ENCODE measurements around the gene FAM180A.

Gene FAM180A

DNA sequence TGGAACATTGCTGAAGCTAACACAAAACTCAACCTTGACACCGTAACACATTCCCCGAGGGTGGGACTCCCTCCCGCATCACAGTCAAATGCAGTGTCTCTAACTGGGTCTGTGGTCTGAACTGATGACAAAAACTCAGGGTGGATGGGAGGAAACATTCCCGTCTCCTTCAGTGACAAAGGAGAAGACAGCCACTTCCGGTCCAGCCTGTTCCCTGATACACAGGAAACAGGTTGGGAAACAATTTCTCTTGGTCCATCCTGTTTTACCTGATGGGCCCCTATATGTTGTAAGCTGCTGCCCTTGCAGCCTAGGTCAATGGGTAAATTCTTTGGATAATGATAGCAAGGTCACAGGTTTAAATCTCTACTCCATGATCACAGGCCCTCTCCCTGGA is 41.0 kb downstream of the FAM180A start:
- no peaks in the 10 kb centered on the region for H3K9me3 ChIP-seq (ENCODE audit: insufficient read depth, low read length)
- no peaks in the 10 kb centered on the region for H3K27me3 ChIP-seq (ENCODE audit: low read depth, low read length)
- no peaks in the 10 kb centered on the region for H3K79me2 ChIP-seq (ENCODE audit: low read length)
- H3K9ac ChIP-seq (ENCODE audit: low read length), result no peak overlapping the region
- no peak overlapping the region for H3K27ac ChIP-seq (ENCODE audit: low read length)
- no peak overlapping the region for H3K4me3 ChIP-seq (ENCODE audit: low read length)
- H2AFZ ChIP-seq (ENCODE audit: low read depth, low read length), result no peak overlapping the region
- H3K4me1 ChIP-seq (ENCODE audit: low read length), result peaks cover 8% of the 10 kb centered on the region
- no peaks in the 10 kb centered on the region for H3K36me3 ChIP-seq (replicated peaks; ENCODE audit: low read depth, low read length)
- H3K4me2 ChIP-seq (ENCODE audit: low read length), result no peak overlapping the region
- H4K20me1 ChIP-seq (ENCODE audit: insufficient read depth, low read length), result no peaks in the 10 kb centered on the region
- TF ChIP-seq, protein P1, sequence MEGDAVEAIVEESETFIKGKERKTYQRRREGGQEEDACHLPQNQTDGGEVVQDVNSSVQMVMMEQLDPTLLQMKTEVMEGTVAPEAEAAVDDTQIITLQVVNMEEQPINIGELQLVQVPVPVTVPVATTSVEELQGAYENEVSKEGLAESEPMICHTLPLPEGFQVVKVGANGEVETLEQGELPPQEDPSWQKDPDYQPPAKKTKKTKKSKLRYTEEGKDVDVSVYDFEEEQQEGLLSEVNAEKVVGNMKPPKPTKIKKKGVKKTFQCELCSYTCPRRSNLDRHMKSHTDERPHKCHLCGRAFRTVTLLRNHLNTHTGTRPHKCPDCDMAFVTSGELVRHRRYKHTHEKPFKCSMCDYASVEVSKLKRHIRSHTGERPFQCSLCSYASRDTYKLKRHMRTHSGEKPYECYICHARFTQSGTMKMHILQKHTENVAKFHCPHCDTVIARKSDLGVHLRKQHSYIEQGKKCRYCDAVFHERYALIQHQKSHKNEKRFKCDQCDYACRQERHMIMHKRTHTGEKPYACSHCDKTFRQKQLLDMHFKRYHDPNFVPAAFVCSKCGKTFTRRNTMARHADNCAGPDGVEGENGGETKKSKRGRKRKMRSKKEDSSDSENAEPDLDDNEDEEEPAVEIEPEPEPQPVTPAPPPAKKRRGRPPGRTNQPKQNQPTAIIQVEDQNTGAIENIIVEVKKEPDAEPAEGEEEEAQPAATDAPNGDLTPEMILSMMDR (IDR thresholded peaks at IDR 0.05; ENCODE audit: low read depth, low read length), result no peak
- TF ChIP-seq EZH2phosphoT487 (IDR thresholded peaks at IDR 0.05; ENCODE audit: low read depth), result no peak

DNA sequence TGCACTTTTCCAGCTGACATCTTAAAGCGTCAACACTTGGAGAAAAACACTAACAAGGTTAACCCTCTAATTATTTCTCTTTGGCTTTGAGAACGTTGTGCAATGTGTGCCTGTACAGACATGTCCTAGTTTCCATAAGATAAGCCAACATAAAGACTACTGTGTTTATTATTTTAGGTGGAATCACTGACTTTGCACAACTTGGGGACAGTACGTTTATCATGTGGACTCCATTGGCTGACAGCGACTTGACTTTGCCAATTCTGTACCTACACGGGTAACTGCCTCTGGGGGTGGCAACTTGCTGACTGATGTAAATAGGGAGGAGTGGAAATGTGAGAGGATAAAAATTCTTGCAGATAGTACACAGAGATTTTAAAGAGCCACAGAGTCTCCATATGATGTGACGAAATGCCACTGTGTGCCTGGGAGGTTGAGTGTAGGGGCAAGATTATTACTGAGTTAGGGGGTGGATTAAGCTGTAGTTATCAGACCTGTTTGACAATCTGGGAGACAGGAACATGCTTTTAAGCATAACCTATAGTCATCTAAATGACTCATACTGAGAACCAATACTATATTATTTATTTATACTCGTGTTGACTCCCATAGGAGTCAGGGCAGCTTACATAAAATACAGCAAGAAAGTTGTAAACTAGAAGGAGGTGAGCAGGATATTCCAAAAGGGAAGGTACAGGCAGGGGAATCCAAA is 41.6 kb downstream of the FAM180A start:
- Histone ChIP-seq H4K20me1 (ENCODE audit: insufficient read depth, low read length) (no peaks in the 10 kb centered on the region), H3K27me3 (ENCODE audit: low read depth, low read length) (no peaks in the 10 kb centered on the region), H3K79me2 (ENCODE audit: low read length) (no peaks in the 10 kb centered on the region), H3K9ac (ENCODE audit: low read length) (no peak overlapping the region), H3K4me1 (ENCODE audit: low read length) (peaks cover 8% of the 10 kb centered on the region), H2AFZ (ENCODE audit: low read depth, low read length) (no peak overlapping the region), H3K4me2 (ENCODE audit: low read length) (no peak overlapping the region), H3K27ac (ENCODE audit: low read length) (no peak overlapping the region), H3K9me3 (ENCODE audit: insufficient read depth, low read length) (no peaks in the 10 kb centered on the region), H3K4me3 (ENCODE audit: low read length) (no peak overlapping the region), H3K36me3 (replicated peaks; ENCODE audit: low read depth, low read length) (no peaks in the 10 kb centered on the region)
- TF ChIP-seq EZH2phosphoT487 (IDR thresholded peaks at IDR 0.05; ENCODE audit: low read depth), result no peak
- TF ChIP-seq, protein P1 (IDR thresholded peaks at IDR 0.05; ENCODE audit: low read depth, low read length), result no peak

DNA sequence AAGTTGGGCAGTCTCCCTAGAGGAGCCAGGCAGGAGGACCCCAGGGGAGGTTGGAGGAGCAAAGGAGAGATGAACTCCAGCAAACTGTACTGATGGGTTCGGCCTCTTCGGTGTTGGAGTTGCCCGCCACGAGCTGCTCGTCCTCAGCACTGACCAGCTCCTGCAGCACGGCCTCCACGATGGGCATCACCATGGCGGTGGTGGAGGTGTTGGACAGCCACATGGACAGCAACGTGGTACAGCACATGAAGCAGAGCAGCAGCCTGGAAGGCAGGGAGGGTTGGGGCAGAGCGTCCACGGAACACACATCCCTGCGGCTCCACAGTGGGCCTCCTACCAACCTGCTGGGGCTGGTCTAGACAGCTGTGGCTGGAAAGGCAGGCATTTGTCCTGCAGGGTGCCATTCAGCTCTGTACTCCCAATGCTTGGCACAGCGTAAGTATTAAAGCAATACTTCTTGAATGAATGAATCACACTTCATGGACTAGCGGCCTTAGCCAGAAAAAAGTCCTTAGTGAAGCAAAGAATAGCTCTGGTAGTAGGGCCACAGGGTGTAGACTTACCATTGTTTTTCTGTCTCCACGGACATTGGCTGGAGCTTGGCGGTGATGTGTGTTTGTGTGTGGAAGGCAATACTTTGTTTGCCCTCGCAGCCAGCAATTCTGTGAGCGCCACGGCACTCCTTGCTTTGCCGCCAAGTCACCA is 42.4 kb downstream of the FAM180A start:
- no peak overlapping the region for H3K4me2 ChIP-seq (ENCODE audit: low read length)
- H3K9me3 ChIP-seq (ENCODE audit: insufficient read depth, low read length), result no peaks in the 10 kb centered on the region
- H3K79me2 ChIP-seq (ENCODE audit: low read length), result no peaks in the 10 kb centered on the region
- no peaks in the 10 kb centered on the region for H3K27me3 ChIP-seq (ENCODE audit: low read depth, low read length)
- H2AFZ ChIP-seq (ENCODE audit: low read depth, low read length), result no peak overlapping the region
- no peak overlapping the region for H3K27ac ChIP-seq (ENCODE audit: low read length)
- no peaks in the 10 kb centered on the region for H4K20me1 ChIP-seq (ENCODE audit: insufficient read depth, low read length)
- H3K4me3 ChIP-seq (ENCODE audit: low read length), result no peak overlapping the region
- H3K36me3 ChIP-seq (replicated peaks; ENCODE audit: low read depth, low read length), result no peaks in the 10 kb centered on the region
- H3K4me1 ChIP-seq (ENCODE audit: low read length), result peaks cover 2% of the 10 kb centered on the region; the same call in 1 of the 2 replicates
- TF ChIP-seq, protein P1 (IDR thresholded peaks at IDR 0.05; ENCODE audit: low read depth, low read length), result no peak
- TF ChIP-seq EZH2phosphoT487 (IDR thresholded peaks at IDR 0.05; ENCODE audit: low read depth), result no peak
- no peak overlapping the region for H3K9ac ChIP-seq (ENCODE audit: low read length)

DNA sequence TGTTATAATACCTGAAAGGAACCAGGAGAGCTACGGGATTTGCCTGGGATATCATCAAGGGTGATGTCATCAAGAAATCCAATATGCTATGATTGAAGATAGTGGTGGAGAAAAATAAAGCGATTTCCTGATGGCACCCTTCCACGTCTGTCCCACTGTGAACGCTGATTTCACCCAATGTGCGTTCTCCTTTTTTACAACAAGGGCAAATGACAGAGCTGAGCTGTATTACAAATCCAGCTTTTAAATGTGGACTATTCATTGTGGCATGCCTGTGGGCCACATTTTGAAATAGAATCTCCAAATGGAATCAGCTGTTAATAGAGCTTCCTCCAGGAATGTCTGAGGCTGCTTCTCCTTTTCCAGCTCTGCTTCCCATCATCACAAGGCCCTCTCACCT is 43.9 kb downstream of the FAM180A start:
- no peak overlapping the region for H3K9ac ChIP-seq (ENCODE audit: low read length)
- no peak overlapping the region for H2AFZ ChIP-seq (ENCODE audit: low read depth, low read length)
- no peaks in the 10 kb centered on the region for H3K27me3 ChIP-seq (ENCODE audit: low read depth, low read length)
- no peak overlapping the region for H3K27ac ChIP-seq (ENCODE audit: low read length)
- H3K4me1 ChIP-seq (ENCODE audit: low read length), result no peaks in the 10 kb centered on the region
- H3K4me2 ChIP-seq (ENCODE audit: low read length), result no peak overlapping the region
- H4K20me1 ChIP-seq (ENCODE audit: insufficient read depth, low read length), result no peaks in the 10 kb centered on the region
- H3K9me3 ChIP-seq (ENCODE audit: insufficient read depth, low read length), result no peaks in the 10 kb centered on the region
- H3K36me3 ChIP-seq (replicated peaks; ENCODE audit: low read depth, low read length), result no peaks in the 10 kb centered on the region
- no peak for TF ChIP-seq EZH2phosphoT487 (IDR thresholded peaks at IDR 0.05; ENCODE audit: low read depth)
- TF ChIP-seq, protein P1 (IDR thresholded peaks at IDR 0.05; ENCODE audit: low read depth, low read length), result no peak
- no peaks in the 10 kb centered on the region for H3K79me2 ChIP-seq (ENCODE audit: low read length)
- H3K4me3 ChIP-seq (ENCODE audit: low read length), result no peak overlapping the region

Data from OCI-LY3 (cell line).